ENCODE measurements around the gene SUPT7L. TPM values are rescaled to one million over a fixed set of nuclear protein-coding genes. Genes with fewer than 3 reads are reported as not detected.

SUPT7L gene
- total RNA-seq, 2 experiments from 2014 or later = 33.0 to 33.6 TPM

DNA sequence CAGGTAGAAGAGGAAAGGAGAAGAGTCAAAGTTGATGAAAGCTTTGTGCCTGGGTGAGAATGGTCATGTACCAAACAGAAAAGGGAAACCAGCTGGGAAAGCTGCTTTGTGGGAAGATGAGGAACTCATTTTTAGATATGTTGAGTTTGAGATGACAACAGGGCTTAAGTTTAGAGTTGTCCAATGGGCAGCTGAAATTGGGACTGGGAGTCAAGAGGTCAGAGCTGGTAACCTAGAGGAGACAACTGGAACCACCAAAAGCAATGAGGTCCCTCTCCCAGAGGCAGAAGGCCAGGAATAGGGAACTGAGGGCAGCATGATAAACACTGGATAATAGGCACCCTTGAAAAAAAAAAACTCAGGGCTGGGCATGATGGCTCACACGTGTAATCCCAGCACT, 49.1 kb upstream of the SUPT7L start:
- no peak for DNase-seq (ENCODE audit: low spot score)
- no peaks in the 10 kb centered on the region for H3K79me2 ChIP-seq (ENCODE audit: insufficient read depth, low read depth, low read length)
- no peaks in the 10 kb centered on the region for H3K9me2 ChIP-seq (ENCODE audit: insufficient read depth, low read length)
- TF ChIP-seq, protein P1, sequence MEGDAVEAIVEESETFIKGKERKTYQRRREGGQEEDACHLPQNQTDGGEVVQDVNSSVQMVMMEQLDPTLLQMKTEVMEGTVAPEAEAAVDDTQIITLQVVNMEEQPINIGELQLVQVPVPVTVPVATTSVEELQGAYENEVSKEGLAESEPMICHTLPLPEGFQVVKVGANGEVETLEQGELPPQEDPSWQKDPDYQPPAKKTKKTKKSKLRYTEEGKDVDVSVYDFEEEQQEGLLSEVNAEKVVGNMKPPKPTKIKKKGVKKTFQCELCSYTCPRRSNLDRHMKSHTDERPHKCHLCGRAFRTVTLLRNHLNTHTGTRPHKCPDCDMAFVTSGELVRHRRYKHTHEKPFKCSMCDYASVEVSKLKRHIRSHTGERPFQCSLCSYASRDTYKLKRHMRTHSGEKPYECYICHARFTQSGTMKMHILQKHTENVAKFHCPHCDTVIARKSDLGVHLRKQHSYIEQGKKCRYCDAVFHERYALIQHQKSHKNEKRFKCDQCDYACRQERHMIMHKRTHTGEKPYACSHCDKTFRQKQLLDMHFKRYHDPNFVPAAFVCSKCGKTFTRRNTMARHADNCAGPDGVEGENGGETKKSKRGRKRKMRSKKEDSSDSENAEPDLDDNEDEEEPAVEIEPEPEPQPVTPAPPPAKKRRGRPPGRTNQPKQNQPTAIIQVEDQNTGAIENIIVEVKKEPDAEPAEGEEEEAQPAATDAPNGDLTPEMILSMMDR (conservative IDR thresholded peaks at IDR 0.05; ENCODE audit: low read length) = no peak
- no peak for TF ChIP-seq EZH2phosphoT487 (IDR thresholded peaks at IDR 0.05; ENCODE audit: borderline replicate concordance, low read depth, low read length)
- H3K36me3 ChIP-seq (ENCODE audit: insufficient read depth, low read length) = no peaks in the 10 kb centered on the region
- no peaks in the 10 kb centered on the region for H3K4me1 ChIP-seq (ENCODE audit: insufficient read depth, low read length, poor library complexity, severe bottlenecking)
- no peak overlapping the region for H3K4me2 ChIP-seq (ENCODE audit: low read length)
- CTCF ChIA-PET (ENCODE audit: unreplicated experiment) = no interaction called here
- H4K20me1 ChIP-seq (ENCODE audit: insufficient read depth, low read length) = no peaks in the 10 kb centered on the region
- no TSS peak for BruUV-seq (replicated peaks)
- H2AFZ ChIP-seq (ENCODE audit: low read length) = no peak overlapping the region
- H3K27ac ChIP-seq (ENCODE audit: low read depth, low read length, poor library complexity, severe bottlenecking) = no peak overlapping the region
- H3K9me3 ChIP-seq (ENCODE audit: low read length) = no peaks in the 10 kb centered on the region
- intact Hi-C loops (cut with micrococcal nuclease; ENCODE audit: unreplicated experiment) = no loop called here
- H3K4me3 ChIP-seq (ENCODE audit: low read depth, low read length, poor library complexity, severe bottlenecking) = no peak overlapping the region
- POLR2A ChIA-PET = interaction anchor here (0.6 kb wide), 1 partner anchor 185 kb away, joined by 4 read pairs; no protein-coding TSS in a partner anchor

DNA sequence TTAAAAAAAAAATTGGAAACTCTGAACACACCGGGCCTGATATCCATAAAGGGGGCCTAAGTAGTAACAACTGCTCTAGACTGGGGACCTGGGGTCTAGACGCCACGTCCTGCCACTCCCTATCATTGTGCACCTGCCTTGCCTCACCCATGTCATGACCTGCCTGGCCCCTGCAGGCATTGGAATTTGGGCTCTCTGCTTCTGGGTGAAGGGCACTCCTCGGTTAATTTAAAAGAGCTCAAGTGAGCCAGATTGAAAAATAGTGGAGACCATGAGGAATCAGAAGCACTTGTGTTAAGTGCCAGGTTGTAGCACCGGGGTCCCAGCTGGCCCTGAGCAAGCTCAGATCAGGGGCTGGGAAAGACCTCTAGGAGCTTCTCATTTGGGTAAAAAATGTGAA, 48.4 kb upstream of the SUPT7L start:
- TF ChIP-seq, protein P1 (conservative IDR thresholded peaks at IDR 0.05; ENCODE audit: low read length) = no peak
- no peaks in the 10 kb centered on the region for H4K20me1 ChIP-seq (ENCODE audit: insufficient read depth, low read length)
- ChIA-PET CTCF (ENCODE audit: unreplicated experiment) (no interaction called here), POLR2A (interaction anchor here (0.6 to 0.8 kb wide), 2 partner anchors 11 to 1025 kb away, joined by 3 read pairs; no protein-coding TSS in a partner anchor)
- H3K4me3 ChIP-seq (ENCODE audit: low read depth, low read length, poor library complexity, severe bottlenecking) = no peak overlapping the region
- no peaks in the 10 kb centered on the region for H3K79me2 ChIP-seq (ENCODE audit: insufficient read depth, low read depth, low read length)
- no peaks in the 10 kb centered on the region for H3K9me2 ChIP-seq (ENCODE audit: insufficient read depth, low read length)
- H3K36me3 ChIP-seq (ENCODE audit: insufficient read depth, low read length) = no peaks in the 10 kb centered on the region
- H3K27ac ChIP-seq (ENCODE audit: low read depth, low read length, poor library complexity, severe bottlenecking) = no peak overlapping the region
- H3K4me1 ChIP-seq (ENCODE audit: insufficient read depth, low read length, poor library complexity, severe bottlenecking) = no peaks in the 10 kb centered on the region
- no peaks in the 10 kb centered on the region for H3K9me3 ChIP-seq (ENCODE audit: low read length)
- H2AFZ ChIP-seq (ENCODE audit: low read length) = no peak overlapping the region
- BruUV-seq (replicated peaks) = no TSS peak
- no peak overlapping the region for H3K4me2 ChIP-seq (ENCODE audit: low read length)
- DNase-seq (ENCODE audit: low spot score) = no peak
- intact Hi-C loops (cut with micrococcal nuclease; ENCODE audit: unreplicated experiment) = no loop called here

DNA sequence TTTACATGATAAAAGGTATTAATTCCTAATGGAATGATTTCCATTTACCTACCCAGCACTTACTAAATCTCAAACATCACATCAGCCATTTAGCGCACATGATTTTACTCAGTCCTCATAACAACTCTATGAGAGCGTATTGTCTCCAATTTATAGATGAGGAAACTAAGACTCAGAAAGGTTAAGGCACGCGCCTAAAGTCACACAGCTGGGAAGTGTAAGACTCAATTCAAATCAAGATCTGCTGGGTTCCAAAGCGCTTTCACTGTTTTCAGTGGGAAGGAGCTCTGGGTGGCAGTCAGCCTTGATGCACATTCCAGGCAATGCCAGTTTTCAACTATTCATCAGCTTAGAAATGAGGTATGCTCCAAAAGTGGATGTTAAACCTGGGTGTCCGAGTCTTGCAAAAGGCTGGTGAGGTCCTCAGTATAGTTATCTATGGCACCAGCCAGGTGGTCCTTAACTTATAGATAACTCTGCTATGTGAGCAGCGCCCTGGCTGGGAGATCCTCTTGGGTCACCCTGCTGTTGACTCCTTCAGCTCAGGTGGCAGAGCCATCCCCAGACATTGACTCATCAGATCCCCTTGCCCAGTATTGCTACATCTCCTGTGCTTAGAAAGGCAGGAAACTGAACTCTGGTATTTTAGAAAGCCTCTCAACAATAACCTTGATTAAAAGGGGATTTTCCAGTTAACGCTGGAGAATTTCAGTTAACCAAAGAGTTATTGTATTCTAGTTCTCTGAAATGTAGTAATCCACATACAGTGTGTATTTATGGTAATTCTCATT, 47.4 kb upstream of the SUPT7L start:
- ChIA-PET POLR2A (no interaction called here), CTCF (ENCODE audit: unreplicated experiment) (no interaction called here)
- BruUV-seq (replicated peaks) = no TSS peak
- no peaks in the 10 kb centered on the region for H3K9me2 ChIP-seq (ENCODE audit: insufficient read depth, low read length)
- H3K4me2 ChIP-seq (ENCODE audit: low read length) = no peak overlapping the region
- no peaks in the 10 kb centered on the region for H3K9me3 ChIP-seq (ENCODE audit: low read length)
- no peak overlapping the region for H2AFZ ChIP-seq (ENCODE audit: low read length)
- no peaks in the 10 kb centered on the region for H4K20me1 ChIP-seq (ENCODE audit: insufficient read depth, low read length)
- DNase-seq (ENCODE audit: low spot score) = no peak
- no peak overlapping the region for H3K4me3 ChIP-seq (ENCODE audit: low read depth, low read length, poor library complexity, severe bottlenecking)
- no peak overlapping the region for H3K27ac ChIP-seq (ENCODE audit: low read depth, low read length, poor library complexity, severe bottlenecking)
- intact Hi-C loops (cut with micrococcal nuclease; ENCODE audit: unreplicated experiment) = no loop called here
- no peak for TF ChIP-seq EZH2phosphoT487 (IDR thresholded peaks at IDR 0.05; ENCODE audit: borderline replicate concordance, low read depth, low read length)
- TF ChIP-seq, protein P1 (conservative IDR thresholded peaks at IDR 0.05; ENCODE audit: low read length) = no peak
- no peaks in the 10 kb centered on the region for H3K4me1 ChIP-seq (ENCODE audit: insufficient read depth, low read length, poor library complexity, severe bottlenecking)
- no peaks in the 10 kb centered on the region for H3K36me3 ChIP-seq (ENCODE audit: insufficient read depth, low read length)
- H3K79me2 ChIP-seq (ENCODE audit: insufficient read depth, low read depth, low read length) = no peaks in the 10 kb centered on the region
